Stimulated activated CD8-positive, alpha-beta memory T cell treated with anti-CD3 and anti-CD28 coated beads, Interleukin-12 subunit alpha, Interleukin-12 subunit beta, amount 100 ng/mL, for 24 hours (primary cell): ENCODE data around the gene MUC5AC.
"Not testable (repeated sequence)": the region's sequence is repeated elsewhere in the genome, so short reads cannot be mapped to it uniquely, and the experiment has no call there.

Experiments
- DNase-seq: peaks from one replicate; pipeline ENCODE4 v3.0.0-alpha.2; 2020; ENCODE audit errors: extremely low read depth

MUC5AC gene

GRCh38 chr11:1160231-1161101 is 2.7 kb downstream of the MUC5AC start:
- no peak for DNase-seq

DNA sequence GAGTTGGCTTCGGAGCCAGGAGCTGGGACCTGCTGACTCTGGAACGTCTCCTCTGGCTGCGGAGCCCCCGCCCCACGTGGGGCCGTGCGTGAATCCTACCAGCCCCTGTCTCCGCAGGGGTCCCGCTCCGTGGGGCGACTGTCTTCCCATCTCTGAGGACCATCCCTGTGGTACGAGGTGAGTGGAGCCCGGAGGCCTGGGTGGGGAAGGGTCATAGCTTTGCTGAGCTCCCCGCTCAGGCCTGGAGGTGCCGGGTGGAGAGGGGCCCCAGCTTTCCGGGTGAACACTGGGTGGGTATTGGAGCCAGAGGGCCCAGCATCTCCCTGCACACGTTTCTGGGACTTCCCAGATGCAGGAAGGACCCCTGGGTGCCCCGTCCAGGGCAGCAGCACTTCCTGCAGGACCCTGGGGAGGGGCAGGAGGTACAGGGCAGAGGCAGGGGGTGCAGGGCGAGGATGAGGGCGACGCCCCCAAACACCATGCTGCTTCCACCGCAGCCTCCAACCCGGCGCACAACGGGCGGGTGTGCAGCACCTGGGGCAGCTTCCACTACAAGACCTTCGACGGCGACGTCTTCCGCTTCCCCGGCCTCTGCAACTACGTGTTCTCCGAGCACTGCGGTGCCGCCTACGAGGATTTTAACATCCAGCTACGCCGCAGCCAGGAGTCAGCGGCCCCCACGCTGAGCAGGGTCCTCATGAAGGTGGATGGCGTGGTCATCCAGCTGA is 3.8 kb downstream of the MUC5AC start:
- no peak for DNase-seq

- no peak for DNase-seq
These were observed 4.4 kb downstream of the MUC5AC start for GRCh38 chr11:1162138-1162475.

GRCh38 chr11:1162491-1163311 is 4.9 kb downstream of the MUC5AC start:
- no peak for DNase-seq

DNA sequence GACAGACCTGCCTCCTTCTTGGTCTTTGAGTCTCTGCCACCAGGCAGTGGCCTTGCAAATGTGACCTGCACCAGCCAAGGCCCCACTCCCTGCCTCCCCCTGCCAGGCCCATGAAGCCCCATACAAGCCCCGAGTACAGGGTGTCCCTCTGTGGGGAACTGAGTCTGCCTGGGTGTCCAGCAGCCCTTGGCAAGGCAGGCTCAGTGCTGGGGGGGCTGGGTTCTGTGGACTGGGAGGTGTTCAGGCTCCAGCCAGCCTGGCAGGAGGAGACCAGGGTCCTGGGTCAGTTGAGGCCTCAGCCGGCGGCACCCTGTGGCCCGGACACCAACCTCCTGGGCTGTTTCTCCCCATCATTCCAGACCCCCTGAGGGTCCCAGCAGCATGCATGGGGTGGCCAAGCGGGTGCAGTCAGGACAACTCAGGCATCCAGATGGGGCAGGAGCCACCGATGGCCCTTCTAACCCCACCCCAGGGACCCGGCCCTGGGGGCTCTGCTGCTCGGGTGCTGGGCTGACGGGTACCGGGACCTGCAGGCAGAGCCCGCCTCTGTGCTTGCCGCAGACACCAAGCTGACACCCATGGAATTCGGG is 5.7 kb downstream of the MUC5AC start:
- no peak for DNase-seq

DNA sequence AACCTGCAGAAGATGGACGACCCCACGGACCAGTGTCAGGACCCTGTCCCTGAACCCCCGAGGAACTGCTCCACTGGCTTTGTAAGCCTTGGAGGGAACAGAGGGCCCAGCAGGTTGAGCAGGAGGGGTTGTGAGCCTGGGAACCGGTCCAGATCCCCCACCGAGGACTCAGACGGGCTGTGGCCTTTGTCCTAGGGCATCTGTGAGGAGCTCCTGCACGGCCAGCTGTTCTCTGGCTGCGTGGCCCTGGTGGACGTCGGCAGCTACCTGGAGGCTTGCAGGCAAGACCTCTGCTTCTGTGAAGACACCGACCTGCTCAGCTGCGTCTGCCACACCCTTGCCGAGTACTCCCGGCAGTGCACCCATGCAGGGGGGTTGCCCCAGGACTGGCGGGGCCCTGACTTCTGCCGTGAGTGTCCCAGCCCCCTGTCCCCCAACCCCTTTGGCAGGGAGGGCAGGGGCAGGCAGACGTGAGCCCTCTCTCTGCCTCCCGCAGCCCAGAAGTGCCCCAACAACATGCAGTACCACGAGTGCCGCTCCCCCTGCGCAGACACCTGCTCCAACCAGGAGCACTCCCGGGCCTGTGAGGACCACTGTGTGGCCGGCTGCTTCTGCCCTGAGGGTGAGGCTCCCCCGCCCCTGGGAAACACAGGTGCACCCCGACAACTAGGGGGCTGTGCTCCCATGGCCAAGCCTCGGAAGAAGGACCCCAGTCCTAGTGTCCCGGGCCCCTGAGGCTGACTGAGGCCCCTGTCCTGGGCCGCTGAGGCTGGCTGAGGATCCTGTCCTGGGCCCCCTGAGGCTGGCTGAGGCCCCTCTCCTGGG is 6.4 kb downstream of the MUC5AC start:
- no peak for DNase-seq

DNA sequence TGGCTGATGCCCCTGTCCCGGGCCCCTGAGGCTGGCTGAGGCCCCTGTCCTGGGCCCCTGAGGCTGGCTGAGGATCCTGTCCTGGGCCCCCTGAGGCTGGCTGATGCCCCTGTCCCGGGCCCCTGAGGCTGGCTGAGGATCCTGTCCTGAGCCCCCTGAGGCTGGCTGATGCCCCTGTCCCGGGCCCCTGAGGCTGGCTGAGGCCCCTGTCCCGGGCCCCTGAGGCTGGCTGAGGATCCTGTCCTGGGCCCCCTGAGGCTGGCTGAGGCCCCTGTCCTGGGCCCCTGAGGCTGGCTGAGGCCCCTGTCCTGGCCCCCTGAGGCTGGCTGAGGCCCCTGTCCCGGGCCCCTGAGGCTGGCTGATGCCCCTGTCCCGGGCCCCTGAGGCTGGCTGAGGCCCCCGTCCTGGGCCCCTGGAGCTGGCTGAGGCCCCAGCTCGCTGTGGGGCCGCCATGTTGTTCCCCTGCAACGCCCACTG is 7.1 kb downstream of the MUC5AC start:
- not testable (repeated sequence) for DNase-seq

DNA sequence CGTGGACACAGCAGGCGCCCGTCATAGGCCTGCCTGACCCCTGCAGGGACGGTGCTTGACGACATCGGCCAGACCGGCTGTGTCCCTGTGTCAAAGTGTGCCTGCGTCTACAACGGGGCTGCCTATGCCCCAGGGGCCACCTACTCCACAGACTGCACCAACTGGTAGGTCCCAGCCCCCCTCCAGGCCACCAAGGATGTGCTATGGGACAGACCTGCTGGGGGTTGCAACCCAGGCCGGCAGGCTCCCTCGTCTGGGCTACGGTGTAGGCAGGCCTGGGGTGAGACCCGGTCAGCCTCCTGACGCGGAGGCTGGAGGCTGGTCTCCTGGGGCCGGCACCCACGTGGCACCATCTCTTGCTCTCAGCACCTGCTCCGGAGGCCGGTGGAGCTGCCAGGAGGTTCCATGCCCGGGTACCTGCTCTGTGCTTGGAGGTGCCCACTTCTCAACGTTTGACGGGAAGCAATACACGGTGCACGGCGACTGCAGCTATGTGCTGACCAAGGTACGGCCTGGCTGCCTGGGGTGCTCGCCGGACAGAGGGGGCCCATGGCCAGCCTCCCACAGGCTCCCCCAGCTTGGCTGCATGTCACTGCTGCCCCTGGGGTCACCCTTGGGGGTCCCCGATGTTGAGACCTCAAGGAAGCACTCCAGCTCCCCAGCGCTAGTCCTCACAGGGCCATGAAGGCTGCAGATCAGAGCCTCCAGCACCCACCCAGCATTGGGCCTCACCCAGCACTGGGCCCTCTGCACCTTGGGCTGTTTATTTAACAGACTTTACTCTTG is 7.7 kb downstream of the MUC5AC start:
- DNase-seq, result no peak

GRCh38 chr11:1167256-1167655 is 9.5 kb downstream of the MUC5AC start:
- no peak for DNase-seq

DNA sequence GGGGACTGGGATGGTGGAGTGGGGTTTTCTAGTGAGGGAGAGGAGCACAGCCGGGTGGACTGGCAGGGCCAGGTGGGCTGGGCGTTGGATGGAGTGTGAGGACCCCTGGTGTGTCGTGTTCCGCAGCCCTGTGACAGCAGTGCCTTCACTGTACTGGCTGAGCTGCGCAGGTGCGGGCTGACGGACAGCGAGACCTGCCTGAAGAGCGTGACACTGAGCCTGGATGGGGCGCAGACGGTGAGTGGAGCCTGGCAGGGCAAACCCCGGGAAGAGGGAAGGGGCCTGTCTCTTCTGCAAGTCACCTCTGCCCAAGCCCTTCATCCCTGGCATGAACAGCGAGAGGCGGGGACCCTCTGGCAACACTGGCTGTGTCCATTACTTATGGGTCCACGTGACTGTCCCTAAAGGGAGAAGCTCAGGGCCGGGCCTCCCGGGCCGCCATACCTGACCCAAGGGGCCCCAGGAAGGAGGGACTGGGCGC is 10.0 kb downstream of the MUC5AC start:
- DNase-seq, result no peak

DNA sequence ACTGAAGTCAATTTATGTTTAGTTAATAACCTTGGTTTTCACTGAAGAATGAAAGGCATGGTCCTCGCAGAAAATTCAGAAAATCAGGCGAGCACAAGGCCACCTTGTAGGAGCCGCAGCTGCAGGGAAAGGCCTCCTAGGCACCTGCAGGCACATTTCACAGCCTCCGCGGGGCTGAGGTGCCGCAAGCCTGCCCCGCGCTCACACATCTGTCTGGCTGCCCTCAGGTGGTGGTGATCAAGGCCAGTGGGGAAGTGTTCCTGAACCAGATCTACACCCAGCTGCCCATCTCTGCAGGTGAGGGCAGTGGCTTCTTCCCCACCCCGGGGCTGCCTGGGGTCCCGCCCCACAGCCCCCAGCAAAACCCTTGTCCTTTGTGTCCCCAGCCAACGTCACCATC is 10.5 kb downstream of the MUC5AC start:
- no peak for DNase-seq

- no peak for DNase-seq
These were observed 11.0 kb downstream of the MUC5AC start for GRCh38 chr11:1168721-1169161.

DNA sequence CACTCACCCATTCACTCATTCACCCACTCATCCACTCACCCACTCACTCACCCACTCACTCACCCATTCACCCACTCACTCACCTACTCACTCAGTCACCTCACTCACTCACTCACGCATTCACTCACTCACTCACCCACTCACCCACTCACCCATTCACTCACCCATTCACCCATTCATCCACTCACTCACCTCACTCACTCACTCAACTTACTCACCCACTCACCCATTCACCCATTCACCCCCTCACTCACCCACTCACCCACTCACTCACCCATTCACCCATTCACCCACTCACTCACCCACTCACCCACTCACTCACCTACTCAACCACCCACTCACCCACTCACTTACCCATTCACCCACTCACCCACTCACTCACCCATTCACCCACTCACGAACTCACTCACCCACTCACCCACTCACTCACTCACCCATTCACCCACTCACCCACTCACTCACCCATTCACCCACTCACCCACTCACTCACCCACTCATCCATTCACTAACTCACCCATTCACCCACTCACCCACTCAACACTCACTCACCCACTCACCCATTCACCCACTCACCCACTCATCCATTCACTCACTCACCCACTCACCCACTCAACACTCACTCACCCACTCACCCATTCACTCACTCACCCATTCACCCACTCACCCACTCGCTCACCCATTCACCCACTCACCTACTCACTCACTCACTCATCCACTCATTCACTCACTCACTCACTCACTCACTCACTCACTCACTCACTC is 13.7 kb downstream of the MUC5AC start:
- DNase-seq, result no peak

DNA sequence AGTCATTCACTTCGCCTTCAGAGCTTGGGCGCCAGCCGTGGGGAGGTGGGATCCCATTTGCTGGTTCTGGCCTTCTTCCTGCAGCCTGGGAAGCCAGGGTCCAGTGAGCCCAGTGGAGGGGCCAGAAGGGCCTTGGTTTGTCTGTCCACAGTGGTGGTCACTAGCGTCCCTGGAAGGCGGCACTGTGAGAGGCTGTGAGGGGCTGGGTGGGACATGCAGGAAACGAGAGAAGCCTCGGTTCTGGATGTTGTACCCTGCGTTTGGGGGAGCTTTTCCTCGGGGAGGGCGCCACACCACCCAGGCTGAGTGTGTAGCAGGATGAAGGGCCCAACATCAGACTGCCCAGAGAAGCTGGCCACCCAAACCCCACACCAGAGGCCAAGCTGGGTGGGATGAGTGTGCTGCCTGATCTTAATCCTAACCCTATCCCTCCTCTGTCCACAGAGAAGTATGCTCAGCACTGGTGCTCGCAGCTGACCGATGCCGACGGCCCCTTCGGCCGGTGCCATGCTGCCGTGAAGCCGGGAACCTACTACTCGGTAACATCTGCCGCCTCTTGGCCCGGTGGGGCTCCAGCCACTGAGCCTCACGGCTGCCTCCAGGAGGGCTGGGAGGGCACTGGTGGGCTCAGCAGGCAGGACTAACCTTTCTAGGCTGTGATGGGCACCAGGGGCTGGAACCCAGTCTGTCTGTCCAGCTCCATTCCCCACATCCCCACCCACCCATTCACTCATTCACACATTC is 14.4 kb downstream of the MUC5AC start:
- no peak for DNase-seq

- DNase-seq, result no peak
These were observed 15.0 kb downstream of the MUC5AC start for GRCh38 chr11:1172729-1173117.

DNA sequence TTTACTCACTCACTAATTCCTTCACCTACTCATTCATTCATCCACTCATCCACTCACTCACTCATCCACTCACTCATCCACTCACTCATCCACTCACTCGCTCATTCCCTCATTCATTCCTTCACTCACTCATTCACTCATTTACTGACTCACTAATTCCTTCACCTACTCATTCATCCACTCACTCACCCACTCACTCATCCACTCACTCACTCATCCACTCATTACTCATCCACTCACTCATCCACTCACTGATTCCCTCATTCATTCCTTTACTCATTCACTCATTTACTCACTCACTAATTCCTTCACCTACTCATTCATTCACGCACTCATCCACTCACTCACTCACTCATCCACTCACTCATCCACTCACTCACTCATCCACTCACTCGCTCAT is 15.6 kb downstream of the MUC5AC start:
- DNase-seq, result not testable (repeated sequence)

GRCh38 chr11:1174441-1175370 is 17.0 kb downstream of the MUC5AC start:
- no peak for DNase-seq
